Hepatocyte (in vitro differentiated cells): ENCODE data around the gene CPNE2. TPM values are rescaled to one million over a fixed set of nuclear protein-coding genes. Genes with fewer than 3 reads are reported as not detected.

Source experiments
- DNase-seq: peaks from one replicate; pipeline ENCODE4 v3.0.0-alpha.2; 2016; ENCODE audit warnings: low spot score
- H2AFZ ChIP-seq: fragments of 200-600 bp; sonication (generic); 2 replicates; pipeline ENCODE4 v1.6.0; 2016; ENCODE audit warnings: antibody characterized with exemption, mild to moderate bottlenecking
- H3K27ac ChIP-seq: fragments of 200-600 bp; sonication (generic); 2 replicates; pipeline ENCODE4 v1.5.1; 2016; ENCODE audit warnings: mild to moderate bottlenecking
- H3K27me3 ChIP-seq: fragments of 200-600 bp; sonication (generic); 2 replicates; pipeline ENCODE4 v1.6.1; 2016
- H3K36me3 ChIP-seq: fragments of 200-600 bp; sonication (generic); replicated peaks from 2 replicates; pipeline ENCODE4 v1.5.1; 2016; ENCODE audit warnings: low read depth; ENCODE audit not compliant: insufficient read depth
- H3K4me1 ChIP-seq: fragments of 200-600 bp; sonication (generic); 2 replicates; pipeline ENCODE4 v1.5.1; 2016; ENCODE audit warnings: mild to moderate bottlenecking, moderate library complexity; ENCODE audit not compliant: insufficient read depth
- H3K4me2 ChIP-seq: fragments of 200-600 bp; sonication (generic); 2 replicates; pipeline ENCODE4 v1.6.0; 2016
- H3K4me3 ChIP-seq: fragments of 200-600 bp; sonication (generic); 2 replicates; pipeline ENCODE4 v1.5.1; 2016; ENCODE audit warnings: mild to moderate bottlenecking
- H3K79me2 ChIP-seq: fragments of 200-600 bp; sonication (generic); 2 replicates; pipeline ENCODE4 v1.6.0; 2017; ENCODE audit warnings: mild to moderate bottlenecking
- H3K9me2 ChIP-seq: fragments of 200-600 bp; sonication (generic); replicated peaks from 2 replicates; pipeline ENCODE4 v1.6.0; 2017; ENCODE audit warnings: mild to moderate bottlenecking; ENCODE audit not compliant: insufficient read depth
- H3K9me3 ChIP-seq: fragments of 200-600 bp; sonication (generic); 2 replicates; pipeline ENCODE4 v1.5.1; 2016; ENCODE audit warnings: low read depth, mild to moderate bottlenecking
- H4K20me1 ChIP-seq: fragments of 200-600 bp; sonication (generic); 2 replicates; pipeline ENCODE4 v1.6.0; 2016; ENCODE audit warnings: mild to moderate bottlenecking; ENCODE audit not compliant: insufficient read depth, poor library complexity, severe bottlenecking
- CTCF ChIP-seq: fragments of 200-600 bp; sonication (generic); IDR thresholded peaks from 2 replicates; pipeline ENCODE4 v1.5.1; 2016; ENCODE audit warnings: antibody characterized with exemption, mild to moderate bottlenecking; ENCODE audit not compliant: poor library complexity
- EZH2 ChIP-seq: fragments of 200-600 bp; sonication (generic); IDR thresholded peaks from 2 replicates; pipeline ENCODE4 v1.6.1; 2016; ENCODE audit warnings: antibody characterized with exemption, mild to moderate bottlenecking, borderline replicate concordance
- EZH2phosphoT487 ChIP-seq: fragments of 200-600 bp; sonication (generic); IDR thresholded peaks from one replicate; pipeline ENCODE4 v1.6.1; 2018; ENCODE audit warnings: antibody characterized with exemption, mild to moderate bottlenecking, low read depth, moderate library complexity; ENCODE audit not compliant: unreplicated experiment, severe bottlenecking
- WGBS: methylation state at CpG from one replicate; pipeline ENCODE4 v1.1.6; 2016; ENCODE audit warnings: low lambda C conversion rate; ENCODE audit errors: missing lambda C conversion rate; 5-methylcytosine and 5-hydroxymethylcytosine counted together
- polyA plus RNA-seq: library from polyadenylated mRNA; unstranded; fragments of >200 nt; fragmentation: Nextera tagmentation; extraction: Ambion mirVana; gene quantifications from 2 replicates; pipeline ENCODE4 v1.2.1, GENCODE V29; 2016
- total RNA-seq: library from RNA; depleted of rRNA; stranded (reverse); fragments of >200 nt; gene quantifications from 2 replicates; pipeline ENCODE4 v1.2.3, GENCODE V29; 2014

CPNE2 gene
- total and polyA plus RNA-seq, 2 experiments from 2014 or later, result 15.6 to 22.3 TPM

GRCh38 chr16:57190136-57190535, 97.8 kb downstream of the CPNE2 start:
- DNase-seq, result no peak
- Histone ChIP-seq H2AFZ (no peak overlapping the region), H3K79me2 (peaks cover 84% of the 10 kb centered on the region), H3K27ac (no peak overlapping the region), H3K4me2 (peak overlapping the region; percentile 18), H3K9me3 (no peaks in the 10 kb centered on the region), H3K4me3 (no peak overlapping the region), H3K4me1 (peaks cover 32% of the 10 kb centered on the region), H3K36me3 (no peaks in the 10 kb centered on the region), H3K9me2 (no peaks in the 10 kb centered on the region), H4K20me1 (peaks cover 67% of the 10 kb centered on the region), H3K27me3 (no peaks in the 10 kb centered on the region)
- TF ChIP-seq EZH2phosphoT487, result no peak
- no peak for TF ChIP-seq CTCF
- TF ChIP-seq EZH2, result no peak
- 94% methylated on average over 2 of the region's 2 CpGs for WGBS

- Histone ChIP-seq H3K27me3 (no peaks in the 10 kb centered on the region), H3K9me2 (no peaks in the 10 kb centered on the region), H3K36me3 (no peaks in the 10 kb centered on the region), H3K79me2 (peaks cover 92% of the 10 kb centered on the region), H4K20me1 (peaks cover 74% of the 10 kb centered on the region), H3K4me1 (peaks cover 32% of the 10 kb centered on the region), H3K9me3 (no peaks in the 10 kb centered on the region), H3K4me3 (no peak overlapping the region), H3K4me2 (peak overlapping the region; percentile 18), H3K27ac (no peak overlapping the region), H2AFZ (no peak overlapping the region)
- WGBS, result 90% methylated on average over 3 of the region's 3 CpGs
- DNase-seq, result no peak
- TF ChIP-seq EZH2phosphoT487 (no peak), EZH2 (no peak), CTCF (no peak)
Measured at GRCh38 chr16:57191056-57191571, 98.7 kb downstream of the CPNE2 start.

GRCh38 chr16:57192146-57192545, 99.8 kb downstream of the CPNE2 start:
- H3K36me3 ChIP-seq, result no peaks in the 10 kb centered on the region
- DNase-seq, result no peak
- no peak overlapping the region for H3K27ac ChIP-seq
- 90% methylated on average over 3 of the region's 3 CpGs for WGBS
- no peaks in the 10 kb centered on the region for H3K27me3 ChIP-seq
- H3K4me1 ChIP-seq, result peaks cover 37% of the 10 kb centered on the region
- H3K79me2 ChIP-seq, result peaks cover 95% of the 10 kb centered on the region
- no peak overlapping the region for H3K4me2 ChIP-seq
- no peaks in the 10 kb centered on the region for H3K9me2 ChIP-seq
- H3K4me3 ChIP-seq, result no peak overlapping the region
- no peak overlapping the region for H2AFZ ChIP-seq
- TF ChIP-seq EZH2phosphoT487 (no peak), CTCF (no peak), EZH2 (no peak)
- no peaks in the 10 kb centered on the region for H3K9me3 ChIP-seq
- H4K20me1 ChIP-seq, result peaks cover 83% of the 10 kb centered on the region
